Panc1 (cell line): Measurements from ENCODE around the gene OAS3. TPM values are rescaled to one million over a fixed set of nuclear protein-coding genes. Genes with fewer than 3 reads are reported as not detected.

Source experiments
- ATAC-seq: fragments of 200-7000 bp; cut with Tn5 transposase; 2 replicates; pipeline ENCODE4 v1.9.1; 2020; ENCODE audit warnings: mild to moderate bottlenecking, moderate library complexity
- BruUV-seq: library from RNA; stranded (reverse); fragments of 400-500 nt; replicated peaks from 2 replicates; lab custom pipeline; 2021; lab: Mats Ljungman, UMichigan
- CTCF ChIA-PET: fragments of 300-600 bp; sonication (Branson Sonifier 250); formaldehyde crosslinking; loops from one replicate; lab custom pipeline; 2022; ENCODE audit warnings: antibody characterized with exemption; lab: Charles Lee
- POLR2A ChIA-PET: fragments of 300-600 bp; sonication (Branson Sonifier 250); formaldehyde crosslinking; loops from one replicate; lab custom pipeline; 2022; ENCODE audit warnings: antibody characterized with exemption; lab: Charles Lee
- DNase-seq: peaks from one replicate; pipeline ENCODE4 v3.0.0-alpha.2; 2010; ENCODE audit warnings: low read depth, low spot score
- H3K27ac ChIP-seq: 2 replicates; pipeline ENCODE4 v1.5.1; 2011; ENCODE audit warnings: mild to moderate bottlenecking, low read length, inconsistent platforms
- H3K27me3 ChIP-seq: fragments of 200-500 bp; sonication (Bioruptor generic); 2 replicates; pipeline ENCODE4 v1.6.0; 2014; ENCODE audit warnings: low read length, inconsistent platforms; ENCODE audit not compliant: control insufficient read depth, insufficient read depth
- H3K36me3 ChIP-seq: fragments of 200-500 bp; sonication (Bioruptor generic); 2 replicates; pipeline ENCODE4 v1.5.1; 2014; ENCODE audit warnings: inconsistent platforms, mild to moderate bottlenecking, low read length, moderate library complexity; ENCODE audit not compliant: control insufficient read depth, insufficient read depth
- H3K4me1 ChIP-seq: 2 replicates; pipeline ENCODE4 v1.5.1; 2011; ENCODE audit warnings: inconsistent platforms, mild to moderate bottlenecking, low read length, moderate library complexity; ENCODE audit not compliant: control insufficient read depth, insufficient read depth
- H3K4me3 ChIP-seq, 2 experiments: 2 replicates each; pipeline ENCODE4 v1.5.1; 2011 to 2012; ENCODE audit warnings: low read depth in 2 of 2, low read length in 2 of 2, mild to moderate bottlenecking in 2 of 2, inconsistent platforms in 1 of 2, moderate library complexity in 1 of 2
- H3K9me3 ChIP-seq: fragments of 200-500 bp; sonication (Bioruptor generic); 2 replicates; pipeline ENCODE4 v1.5.1; 2014; ENCODE audit warnings: low read depth, mild to moderate bottlenecking, inconsistent platforms, low read length, moderate library complexity; ENCODE audit not compliant: control insufficient read depth, insufficient read depth
- POLR2AphosphoS5 ChIP-seq: IDR thresholded peaks from 2 replicates; pipeline ENCODE4 v1.6.1; 2012; ENCODE audit warnings: mild to moderate bottlenecking, low read depth, low read length, moderate library complexity
- SIN3A ChIP-seq: IDR thresholded peaks from 2 replicates; pipeline ENCODE4 v1.6.1; 2012; ENCODE audit warnings: low read depth, mild to moderate bottlenecking, low read length, moderate library complexity, borderline replicate concordance; ENCODE audit not compliant: insufficient read depth
- TCF7L2 ChIP-seq: IDR thresholded peaks from 2 replicates; pipeline ENCODE4 v1.6.1; 2011; ENCODE audit warnings: mild to moderate bottlenecking, low read depth, low read length, inconsistent platforms
- in situ Hi-C: cut with HindIII; loops from 2 replicates; pipeline ENCODE4 v1.10.0; 2016; ENCODE audit warnings: low sequenced_read_pairs, low pct_unique_long_range_greater_than_20kb
- intact Hi-C: fragments of 100-400 bp; cut with micrococcal nuclease; formaldehyde crosslinking; loops from one replicate; pipeline ENCODE4 v1.10.0; 2022; ENCODE audit not compliant: unreplicated experiment
- total RNA-seq: library from RNA; stranded (reverse); gene quantifications from one replicate; pipeline ENCODE4 v1.2.1, GENCODE V29; 2021; ENCODE audit not compliant: unreplicated experiment
- TF ChIP-seq, protein P1 (sequence below): fragments of 450-650 bp; IDR thresholded peaks from 2 replicates; pipeline ENCODE4 v1.5.1; 2017; ENCODE audit warnings: mild to moderate bottlenecking
- TF ChIP-seq, protein P2 (sequence below), 2 experiments: IDR thresholded peaks; 2 replicates each; pipeline ENCODE4 v1.6.1; 2011 to 2012; ENCODE audit warnings: low read depth in 2 of 2, control low read depth in 1 of 2, low read length in 1 of 2, mild to moderate bottlenecking in 1 of 2, moderate library complexity in 1 of 2; ENCODE audit not compliant: insufficient read depth in 1 of 2

Gene OAS3
- total RNA-seq, 1 experiment from 2014 or later: 33.3 TPM

DNA sequence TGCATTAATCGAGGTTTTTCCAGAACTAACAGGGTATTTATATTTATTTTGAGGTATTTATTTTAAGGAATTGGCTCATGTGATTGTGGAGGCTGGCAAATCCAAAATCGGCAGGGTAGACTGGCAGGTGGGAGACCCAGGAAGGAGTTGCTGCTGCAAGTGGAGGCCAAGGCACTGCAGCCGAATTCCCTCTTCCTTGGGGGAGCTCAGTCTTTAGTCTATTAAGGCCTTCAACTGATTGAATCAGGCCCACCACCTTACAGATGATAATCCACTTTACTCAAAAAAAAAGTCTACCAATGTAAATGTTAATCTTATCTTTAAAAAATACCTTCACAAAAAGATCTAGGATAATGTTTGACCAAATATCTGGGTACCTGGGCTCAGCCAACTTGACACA lies 38.9 kb downstream of the OAS3 start:
- CTCF ChIA-PET: no interaction called here
- Histone ChIP-seq H3K4me3 (no peak overlapping the region), H3K36me3 (no peaks in the 10 kb centered on the region), H3K27me3 (no peaks in the 10 kb centered on the region), H3K9me3 (no peaks in the 10 kb centered on the region), H3K4me1 (no peaks in the 10 kb centered on the region), H3K27ac (no peak overlapping the region)
- in situ Hi-C loops (no loop called here), intact Hi-C loops (no loop called here)
- no TSS peak for BruUV-seq
- POLR2A ChIA-PET: no interaction called here
- TF ChIP-seq, protein P1, sequence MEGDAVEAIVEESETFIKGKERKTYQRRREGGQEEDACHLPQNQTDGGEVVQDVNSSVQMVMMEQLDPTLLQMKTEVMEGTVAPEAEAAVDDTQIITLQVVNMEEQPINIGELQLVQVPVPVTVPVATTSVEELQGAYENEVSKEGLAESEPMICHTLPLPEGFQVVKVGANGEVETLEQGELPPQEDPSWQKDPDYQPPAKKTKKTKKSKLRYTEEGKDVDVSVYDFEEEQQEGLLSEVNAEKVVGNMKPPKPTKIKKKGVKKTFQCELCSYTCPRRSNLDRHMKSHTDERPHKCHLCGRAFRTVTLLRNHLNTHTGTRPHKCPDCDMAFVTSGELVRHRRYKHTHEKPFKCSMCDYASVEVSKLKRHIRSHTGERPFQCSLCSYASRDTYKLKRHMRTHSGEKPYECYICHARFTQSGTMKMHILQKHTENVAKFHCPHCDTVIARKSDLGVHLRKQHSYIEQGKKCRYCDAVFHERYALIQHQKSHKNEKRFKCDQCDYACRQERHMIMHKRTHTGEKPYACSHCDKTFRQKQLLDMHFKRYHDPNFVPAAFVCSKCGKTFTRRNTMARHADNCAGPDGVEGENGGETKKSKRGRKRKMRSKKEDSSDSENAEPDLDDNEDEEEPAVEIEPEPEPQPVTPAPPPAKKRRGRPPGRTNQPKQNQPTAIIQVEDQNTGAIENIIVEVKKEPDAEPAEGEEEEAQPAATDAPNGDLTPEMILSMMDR: no peak
- TF ChIP-seq POLR2AphosphoS5: no peak
- no peak for TF ChIP-seq TCF7L2
- TF ChIP-seq, protein P2, sequence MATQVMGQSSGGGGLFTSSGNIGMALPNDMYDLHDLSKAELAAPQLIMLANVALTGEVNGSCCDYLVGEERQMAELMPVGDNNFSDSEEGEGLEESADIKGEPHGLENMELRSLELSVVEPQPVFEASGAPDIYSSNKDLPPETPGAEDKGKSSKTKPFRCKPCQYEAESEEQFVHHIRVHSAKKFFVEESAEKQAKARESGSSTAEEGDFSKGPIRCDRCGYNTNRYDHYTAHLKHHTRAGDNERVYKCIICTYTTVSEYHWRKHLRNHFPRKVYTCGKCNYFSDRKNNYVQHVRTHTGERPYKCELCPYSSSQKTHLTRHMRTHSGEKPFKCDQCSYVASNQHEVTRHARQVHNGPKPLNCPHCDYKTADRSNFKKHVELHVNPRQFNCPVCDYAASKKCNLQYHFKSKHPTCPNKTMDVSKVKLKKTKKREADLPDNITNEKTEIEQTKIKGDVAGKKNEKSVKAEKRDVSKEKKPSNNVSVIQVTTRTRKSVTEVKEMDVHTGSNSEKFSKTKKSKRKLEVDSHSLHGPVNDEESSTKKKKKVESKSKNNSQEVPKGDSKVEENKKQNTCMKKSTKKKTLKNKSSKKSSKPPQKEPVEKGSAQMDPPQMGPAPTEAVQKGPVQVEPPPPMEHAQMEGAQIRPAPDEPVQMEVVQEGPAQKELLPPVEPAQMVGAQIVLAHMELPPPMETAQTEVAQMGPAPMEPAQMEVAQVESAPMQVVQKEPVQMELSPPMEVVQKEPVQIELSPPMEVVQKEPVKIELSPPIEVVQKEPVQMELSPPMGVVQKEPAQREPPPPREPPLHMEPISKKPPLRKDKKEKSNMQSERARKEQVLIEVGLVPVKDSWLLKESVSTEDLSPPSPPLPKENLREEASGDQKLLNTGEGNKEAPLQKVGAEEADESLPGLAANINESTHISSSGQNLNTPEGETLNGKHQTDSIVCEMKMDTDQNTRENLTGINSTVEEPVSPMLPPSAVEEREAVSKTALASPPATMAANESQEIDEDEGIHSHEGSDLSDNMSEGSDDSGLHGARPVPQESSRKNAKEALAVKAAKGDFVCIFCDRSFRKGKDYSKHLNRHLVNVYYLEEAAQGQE (IDR thresholded peaks at IDR 0.05; ENCODE audit: insufficient read depth in 1 of 2, low read depth in 2 of 2, low read length in 1 of 2): no peak
- no peak for TF ChIP-seq SIN3A
- ATAC-seq: no peak
- DNase-seq: no peak

DNA sequence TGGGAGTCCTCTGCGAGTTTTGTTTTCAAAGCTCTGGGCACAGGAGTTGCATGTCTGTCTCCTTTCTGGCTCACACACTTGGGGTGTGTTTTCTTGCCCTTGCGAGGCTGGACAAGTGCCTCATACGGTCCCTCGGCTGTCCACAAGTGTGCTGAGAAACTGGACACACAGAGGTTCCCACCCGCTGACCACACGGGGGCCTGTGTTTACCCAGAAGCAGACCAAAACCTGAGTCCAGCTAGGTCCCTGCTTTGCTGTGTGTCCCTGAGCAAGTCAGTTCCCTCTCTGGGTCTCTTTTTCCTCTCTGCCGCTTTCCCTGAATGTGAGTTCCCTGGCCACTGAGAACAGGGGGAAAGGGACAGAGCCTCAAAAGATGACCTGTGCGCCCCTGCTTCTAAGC lies 39.4 kb downstream of the OAS3 start:
- POLR2A ChIA-PET: no interaction called here
- H3K4me3 ChIP-seq: peak overlapping the region; percentile 23 to 47; a peak in 3 of 4 replicates

More for the DNA sequence above, 39.4 kb downstream of the OAS3 start:
- Histone ChIP-seq H3K4me1 (no peaks in the 10 kb centered on the region), H3K27me3 (no peaks in the 10 kb centered on the region), H3K36me3 (no peaks in the 10 kb centered on the region), H3K9me3 (no peaks in the 10 kb centered on the region), H3K27ac (peak overlapping the region; percentile 50; the same call in 1 of the 2 replicates)
- BruUV-seq: no TSS peak
- TF ChIP-seq, protein P1: no peak
- TF ChIP-seq, protein P2 (IDR thresholded peaks at IDR 0.05; ENCODE audit: insufficient read depth in 1 of 2, low read depth in 2 of 2, low read length in 1 of 2): no peak
- TF ChIP-seq SIN3A: no peak
- TF ChIP-seq POLR2AphosphoS5: no peak
- TF ChIP-seq TCF7L2: no peak
- in situ Hi-C loops (no loop called here), intact Hi-C loops (no loop called here)
- 0 out of 2 replicates have a peak, but pooled peaks have one; percentile 33 for ATAC-seq
- CTCF ChIA-PET: interaction anchor here (0.5 to 0.9 kb wide), 2 partner anchors 120 to 1726 kb away, joined by 3 read pairs; no protein-coding TSS in a partner anchor
- DNase-seq: no peak
